Measurements from ENCODE around the gene GINS1. TPM values are rescaled to one million over a fixed set of nuclear protein-coding genes. Genes with fewer than 3 reads are reported as not detected.

Gene GINS1
- total RNA-seq, 1 experiment from 2014 or later, result 74.3 TPM

DNA sequence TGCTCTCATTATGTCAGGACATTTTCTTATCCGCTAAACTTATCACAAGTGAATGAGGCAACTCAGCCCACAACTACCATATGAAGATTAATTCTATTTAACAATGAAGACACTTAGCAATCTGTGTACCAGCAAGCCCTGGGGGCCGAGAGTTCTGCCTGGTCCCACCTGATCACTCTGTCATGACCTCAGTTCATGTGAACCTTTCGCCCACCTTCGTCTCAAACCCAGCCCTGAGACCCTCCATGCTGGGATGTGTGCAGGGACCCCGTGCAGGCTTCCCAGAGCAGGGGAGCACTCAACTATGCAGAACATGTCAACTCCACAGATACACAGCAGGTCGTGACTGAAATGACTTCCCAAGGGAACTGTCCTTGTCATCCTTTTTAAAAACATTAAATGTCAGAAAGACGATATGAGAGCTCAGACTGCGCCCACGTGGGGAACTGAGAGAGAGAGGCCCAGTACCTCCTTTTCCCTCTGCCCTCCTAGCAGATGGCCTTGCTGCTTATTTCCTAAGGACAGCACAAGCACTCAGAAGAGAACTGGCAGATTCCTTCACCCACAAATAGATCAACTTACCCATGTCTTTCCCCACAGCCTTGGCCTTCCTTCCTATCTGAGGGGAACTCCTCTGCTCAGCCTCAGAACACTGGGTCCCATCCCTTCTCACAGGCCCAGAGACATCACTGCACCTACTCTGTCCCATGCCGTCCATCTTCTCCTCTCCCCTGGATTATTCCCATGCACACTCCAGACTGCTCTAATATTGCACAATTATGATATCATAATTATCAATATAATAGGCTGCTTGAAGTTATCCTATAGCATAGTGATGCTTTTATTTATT lies 28.4 kb upstream of the GINS1 start:
- no peak overlapping the region for H3K4me2 ChIP-seq (ENCODE audit: insufficient read depth, insufficient read length, low read length)
- no peak overlapping the region for H3K18ac ChIP-seq (ENCODE audit: insufficient read length, low read depth, low read length)
- no peaks in the 10 kb centered on the region for H3K23me2 ChIP-seq (ENCODE audit: insufficient read length, low read depth, low read length, poor library complexity, severe bottlenecking)
- H3T11ph ChIP-seq (ENCODE audit: low read length), result no peak overlapping the region
- no peak overlapping the region for H3K4ac ChIP-seq (ENCODE audit: low read depth, low read length)
- H3K9ac ChIP-seq (ENCODE audit: extremely low read depth, insufficient read length, low read length), result no peak overlapping the region
- no peak overlapping the region for H3K14ac ChIP-seq (ENCODE audit: insufficient read depth, low read length)
- H4K91ac ChIP-seq (ENCODE audit: insufficient read length, low read depth, low read length), result no peak overlapping the region
- Mint-ChIP-seq H3K9me3 (no peaks in the 10 kb centered on the region; a peak in 2 of 5 replicates), H3K4me3 (no peak overlapping the region), H3K27me3 (ENCODE audit: low read depth) (no peaks in the 10 kb centered on the region), H3K27ac (peak overlapping the region in 1 of 3 experiments; percentile 24; a peak in 3 of 7 replicates), H3K4me1 (peaks cover 0 to 7% of the 10 kb centered on the region in 2 experiments; a peak in 1 of 4 replicates), H3K36me3 (ENCODE audit: insufficient read depth in 1 of 3, low read depth in 3 of 3) (peaks cover 27 to 40% (median 29%) of the 10 kb centered on the region in 3 experiments)
- H3K9me3 ChIP-seq (ENCODE audit: control insufficient read depth, low read depth, low read length), result no peaks in the 10 kb centered on the region
- H3K23ac ChIP-seq (ENCODE audit: insufficient read length, low read depth, low read length), result no peak overlapping the region
- no peak overlapping the region for H2AK5ac ChIP-seq (ENCODE audit: insufficient read length, low read length)
- DNase-seq, result no peak
- H4K8ac ChIP-seq (replicated peaks; ENCODE audit: insufficient read length, low read depth, low read length), result no peak overlapping the region
- H2BK120ac ChIP-seq (ENCODE audit: low read depth, low read length, poor library complexity, severe bottlenecking), result no peak overlapping the region
- H4K20me1 ChIP-seq (ENCODE audit: control insufficient read depth, insufficient read depth, insufficient read length), result no peaks in the 10 kb centered on the region
- TF ChIP-seq, protein P1, sequence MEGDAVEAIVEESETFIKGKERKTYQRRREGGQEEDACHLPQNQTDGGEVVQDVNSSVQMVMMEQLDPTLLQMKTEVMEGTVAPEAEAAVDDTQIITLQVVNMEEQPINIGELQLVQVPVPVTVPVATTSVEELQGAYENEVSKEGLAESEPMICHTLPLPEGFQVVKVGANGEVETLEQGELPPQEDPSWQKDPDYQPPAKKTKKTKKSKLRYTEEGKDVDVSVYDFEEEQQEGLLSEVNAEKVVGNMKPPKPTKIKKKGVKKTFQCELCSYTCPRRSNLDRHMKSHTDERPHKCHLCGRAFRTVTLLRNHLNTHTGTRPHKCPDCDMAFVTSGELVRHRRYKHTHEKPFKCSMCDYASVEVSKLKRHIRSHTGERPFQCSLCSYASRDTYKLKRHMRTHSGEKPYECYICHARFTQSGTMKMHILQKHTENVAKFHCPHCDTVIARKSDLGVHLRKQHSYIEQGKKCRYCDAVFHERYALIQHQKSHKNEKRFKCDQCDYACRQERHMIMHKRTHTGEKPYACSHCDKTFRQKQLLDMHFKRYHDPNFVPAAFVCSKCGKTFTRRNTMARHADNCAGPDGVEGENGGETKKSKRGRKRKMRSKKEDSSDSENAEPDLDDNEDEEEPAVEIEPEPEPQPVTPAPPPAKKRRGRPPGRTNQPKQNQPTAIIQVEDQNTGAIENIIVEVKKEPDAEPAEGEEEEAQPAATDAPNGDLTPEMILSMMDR (conservative IDR thresholded peaks at IDR 0.05), result no peak
- no peak overlapping the region for H4K5ac ChIP-seq (ENCODE audit: insufficient read length, low read depth, low read length)
- H3K79me2 ChIP-seq (ENCODE audit: insufficient read depth, low read length), result peaks cover 21% of the 10 kb centered on the region; the same call in 1 of the 2 replicates
- peaks cover 6% of the 10 kb centered on the region for H3K79me1 ChIP-seq (ENCODE audit: insufficient read depth, low read depth, low read length, poor library complexity, severe bottlenecking)
- no peak overlapping the region for H3K27ac ChIP-seq (ENCODE audit: insufficient read length, low read depth, low read length)
- H3K56ac ChIP-seq (ENCODE audit: insufficient read length, low read depth, low read length), result no peak overlapping the region
- H2BK5ac ChIP-seq (ENCODE audit: insufficient read length, low read length), result no peak overlapping the region
- H2BK20ac ChIP-seq (ENCODE audit: low read depth, low read length, poor library complexity, severe bottlenecking), result no peak overlapping the region
- H2BK15ac ChIP-seq (ENCODE audit: low read depth, low read length), result no peak overlapping the region
- no peaks in the 10 kb centered on the region for H3K4me1 ChIP-seq (ENCODE audit: insufficient read depth, low read length)
- no peaks in the 10 kb centered on the region for H3K27me3 ChIP-seq (ENCODE audit: insufficient read depth, low read length)
- no peak overlapping the region for H2AFZ ChIP-seq (ENCODE audit: low read length)
- no peak overlapping the region for H2BK12ac ChIP-seq (ENCODE audit: insufficient read length, low read depth, low read length)
- no CpG with 5 or more reads among the region's 10 CpGs for WGBS (ENCODE audit: extremely low coverage, insufficient read length, low lambda C conversion rate)
